Ramos (cell line): ENCODE results near the gene ERCC1.
"Not testable (repeated sequence)": the region's sequence is repeated elsewhere in the genome, so short reads cannot be mapped to it uniquely, and the experiment has no call there.

Experiments
- in situ Hi-C: fragments of 300-500 bp; cut with MboI; formaldehyde crosslinking; loops from one replicate; pipeline ENCODE4 v1.14.3; 2022; ENCODE audit warnings: low sequenced_read_pairs; ENCODE audit not compliant: unreplicated experiment

The ERCC1 gene

DNA sequence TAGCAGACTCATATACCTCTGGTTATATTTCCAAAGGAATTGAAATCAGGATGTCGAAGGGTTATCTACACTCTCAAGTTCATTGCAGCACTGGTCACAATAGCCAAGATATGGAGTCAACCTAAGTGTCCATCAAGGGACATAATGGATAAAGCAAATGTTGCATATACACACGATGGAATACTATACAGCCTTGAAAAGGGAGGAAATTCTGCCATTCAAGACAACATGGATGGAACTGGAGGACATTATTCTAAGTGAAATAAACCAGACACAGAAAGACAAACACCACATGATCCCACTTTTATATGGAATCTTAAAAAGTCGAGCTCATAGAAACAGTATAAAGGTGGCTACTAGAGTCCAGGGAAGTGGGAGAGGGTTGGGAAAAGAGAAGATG, 13.6 kb upstream of the ERCC1 start:
- in situ Hi-C loops: loop anchor here (10.0 kb wide), 1 partner anchor 127 kb away; no protein-coding TSS in a partner anchor

DNA sequence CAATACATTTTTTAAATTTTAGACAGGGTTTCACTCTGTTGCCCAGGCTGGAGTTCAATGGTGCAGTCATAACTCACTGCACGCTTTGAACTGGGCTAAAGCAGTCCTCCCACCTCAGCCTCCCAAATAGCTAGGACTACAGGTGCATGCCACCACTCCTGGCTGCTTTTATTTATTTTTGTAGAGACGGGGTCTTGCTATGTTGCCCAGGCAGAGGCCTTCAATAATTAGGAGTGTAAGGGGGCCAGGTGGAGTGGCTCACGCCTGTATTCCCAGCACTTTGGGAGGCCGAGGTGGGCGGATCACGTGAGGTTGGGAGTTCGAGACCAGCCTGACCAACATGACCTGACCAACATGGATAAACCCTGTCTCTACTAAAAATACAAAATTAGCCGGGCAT, 8.8 kb upstream of the ERCC1 start:
- in situ Hi-C loops: loop anchor here (10.0 kb wide), 1 partner anchor 132 kb away; no protein-coding TSS in a partner anchor

DNA sequence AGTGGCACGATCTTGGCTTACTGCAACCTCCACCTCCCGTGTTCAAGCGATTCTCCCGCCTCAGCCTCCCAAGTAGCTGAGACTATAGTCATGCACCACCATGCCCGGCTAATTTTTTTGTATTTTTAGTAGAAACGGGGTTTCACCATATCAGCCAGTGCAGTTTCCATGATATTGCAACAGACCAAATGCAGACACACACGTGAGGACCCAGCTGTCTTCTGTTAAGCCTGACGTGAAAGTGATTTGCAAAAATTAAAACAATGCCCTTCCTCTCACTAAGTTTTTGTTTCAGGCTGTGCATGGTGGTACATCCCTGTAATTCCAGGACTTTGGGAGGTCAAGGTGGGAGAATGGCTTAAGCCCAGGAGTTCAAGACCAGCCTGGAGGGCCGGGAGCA, 7.3 kb upstream of the ERCC1 start:
- in situ Hi-C loops: loop anchor here (10.0 kb wide), 1 partner anchor 134 kb away; no protein-coding TSS in a partner anchor

DNA sequence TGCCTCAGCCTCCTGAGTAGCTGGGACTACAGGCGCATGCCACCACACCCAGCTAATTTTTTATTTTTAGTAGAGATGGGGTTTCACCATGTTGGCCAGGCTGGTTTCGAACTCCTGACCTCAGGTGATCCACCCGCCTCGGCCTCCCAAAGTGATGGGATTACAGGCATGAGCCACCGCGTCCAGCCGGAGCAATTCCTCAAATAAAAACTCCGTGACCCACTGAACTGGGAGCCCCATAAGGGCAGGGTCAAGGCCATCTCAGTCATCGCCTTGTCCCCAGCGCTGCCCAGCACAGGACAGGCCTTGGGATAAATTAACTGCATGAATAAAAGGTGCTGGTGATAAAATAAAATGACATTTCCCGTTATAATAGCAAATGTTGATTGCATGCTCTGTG, 6.2 kb upstream of the ERCC1 start:
- in situ Hi-C loops: loop anchor here (10.0 kb wide), 1 partner anchor 135 kb away; no protein-coding TSS in a partner anchor

DNA sequence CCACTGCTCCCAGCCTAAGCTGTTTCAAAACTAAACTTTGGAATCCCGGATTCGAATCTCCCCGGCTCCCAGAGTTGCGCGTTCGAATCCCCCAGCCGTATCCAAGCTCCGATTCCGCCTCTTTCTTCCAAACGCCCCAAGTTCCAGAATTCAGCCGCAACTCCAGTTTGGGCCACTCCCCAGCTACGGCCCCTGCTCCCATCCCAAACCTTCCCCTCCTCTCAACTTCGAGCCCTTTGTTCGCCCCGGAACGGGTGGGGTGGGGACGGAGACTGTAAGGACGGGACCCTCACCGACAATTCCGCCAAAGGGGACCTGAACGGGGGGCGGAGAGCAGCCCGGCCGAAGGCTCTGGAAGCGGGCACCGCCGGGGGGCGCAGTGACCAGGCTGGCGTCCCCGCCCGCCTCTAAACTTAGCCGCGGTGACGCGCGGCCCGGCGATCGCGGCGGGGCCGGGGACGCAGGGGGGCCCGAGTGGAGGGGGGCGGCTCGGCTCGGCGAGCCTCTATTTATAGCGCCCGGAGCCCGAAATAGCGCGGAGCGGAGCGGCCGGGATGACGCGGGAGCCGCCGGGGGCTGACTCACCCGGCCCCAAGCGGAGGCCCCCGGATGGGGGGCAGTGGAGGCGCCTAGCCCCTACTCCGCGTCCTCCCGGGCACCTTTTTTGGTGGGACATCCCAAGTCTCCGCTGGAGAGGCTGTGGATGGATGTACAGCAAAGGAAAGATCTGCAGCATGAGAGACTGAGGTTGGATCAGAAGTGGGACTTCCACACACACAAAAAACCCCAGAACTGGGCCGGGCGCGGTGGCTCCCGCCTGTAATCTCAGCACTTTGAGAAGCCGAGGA, 4.9 kb upstream of the ERCC1 start:
- in situ Hi-C loops: no loop called here

DNA sequence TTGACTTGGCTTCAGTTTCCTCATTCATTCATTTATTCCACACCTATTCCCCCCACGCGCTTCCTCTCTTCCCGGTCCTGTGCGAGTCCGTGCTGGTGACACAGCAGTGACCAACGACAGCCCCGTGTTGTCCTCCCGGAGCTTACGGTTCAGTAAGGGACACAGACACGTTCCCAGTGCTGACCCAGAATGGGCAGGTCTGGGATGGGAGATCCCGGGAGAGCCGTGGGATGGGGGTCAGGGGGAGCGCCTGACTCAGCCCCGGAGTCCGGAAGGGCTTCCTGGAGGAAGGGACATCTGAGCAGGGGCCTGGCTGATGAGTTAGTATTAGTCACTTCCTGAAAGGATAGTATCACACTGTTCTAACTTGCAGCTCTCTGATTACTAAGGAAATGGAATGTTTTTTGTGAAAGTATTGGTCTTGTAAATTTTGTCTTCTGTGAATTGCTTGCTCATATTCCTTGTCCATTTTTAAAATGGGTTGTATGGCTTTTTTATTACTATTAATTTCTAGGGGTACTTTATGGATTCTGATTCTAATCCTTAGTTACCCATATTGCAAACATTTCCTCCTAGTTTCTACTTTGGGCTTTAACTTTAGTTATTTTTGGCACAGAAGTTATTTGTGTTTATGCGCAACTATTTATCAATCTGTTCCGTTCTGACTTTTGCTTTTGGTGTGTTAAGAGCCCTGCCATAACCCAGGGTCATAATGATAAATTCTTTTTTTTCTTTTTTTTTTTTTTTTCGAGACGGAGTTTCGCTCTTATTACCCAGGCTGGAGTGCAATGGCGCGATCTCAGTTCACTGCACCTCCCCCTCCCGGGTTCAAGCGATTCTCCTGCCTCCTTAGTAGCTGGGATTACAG, 708 bp upstream of the ERCC1 start:
- in situ Hi-C loops: no loop called here

DNA sequence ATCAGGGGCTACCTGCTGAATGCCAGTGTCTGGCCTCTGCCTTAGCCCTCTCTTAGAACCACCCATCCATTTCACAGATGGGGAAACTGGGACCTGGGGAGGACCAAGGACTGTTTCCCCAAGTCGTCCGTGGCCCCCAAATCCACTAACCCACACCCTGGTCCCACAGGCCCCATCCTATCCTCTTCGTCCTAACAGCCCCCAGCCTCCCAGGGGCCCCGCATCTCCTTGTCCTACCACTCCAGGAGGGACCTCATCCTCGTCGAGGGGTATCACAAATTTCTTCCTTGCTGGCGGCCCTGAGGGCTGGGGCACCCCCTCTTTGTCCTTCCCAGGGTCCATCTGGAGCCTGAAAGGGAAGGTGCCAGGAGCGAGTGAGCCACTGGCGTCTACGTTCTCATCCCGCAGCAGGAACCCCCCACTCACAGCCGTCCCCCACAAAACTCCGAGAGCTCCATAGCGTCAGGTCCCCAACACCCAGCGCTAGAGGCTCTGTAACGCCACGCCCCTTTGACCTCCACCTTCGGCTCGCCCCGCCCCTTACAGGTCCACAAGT, 606 bp downstream of the ERCC1 start:
- in situ Hi-C loops: no loop called here

DNA sequence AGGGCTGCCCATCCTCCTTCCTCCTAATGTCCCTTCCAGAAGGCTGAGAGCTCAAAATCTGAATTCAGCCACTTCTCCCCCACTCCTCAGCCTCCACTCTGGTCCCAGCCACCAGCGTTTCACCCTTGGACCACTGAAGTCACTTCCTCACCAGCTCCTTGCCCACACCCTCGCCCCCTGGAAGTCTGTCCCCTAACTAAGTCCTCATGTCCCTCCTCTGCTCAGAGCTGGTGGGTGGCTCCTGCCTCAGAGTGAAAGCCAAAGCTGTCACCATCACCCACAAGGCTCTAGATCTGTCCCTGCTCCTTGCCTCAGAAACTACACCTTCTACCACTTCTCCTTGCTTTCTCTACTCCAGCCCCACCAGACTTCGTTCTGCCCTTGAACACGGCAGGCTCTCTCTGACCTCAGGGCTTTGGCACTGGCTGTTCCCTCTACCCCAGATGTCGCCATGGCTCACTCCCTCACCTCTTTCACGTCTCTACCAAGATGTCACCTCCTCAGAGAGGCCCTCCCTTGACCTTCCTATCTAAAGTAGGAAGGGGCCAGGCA, 1.7 kb downstream of the ERCC1 start:
- in situ Hi-C loops: no loop called here

DNA sequence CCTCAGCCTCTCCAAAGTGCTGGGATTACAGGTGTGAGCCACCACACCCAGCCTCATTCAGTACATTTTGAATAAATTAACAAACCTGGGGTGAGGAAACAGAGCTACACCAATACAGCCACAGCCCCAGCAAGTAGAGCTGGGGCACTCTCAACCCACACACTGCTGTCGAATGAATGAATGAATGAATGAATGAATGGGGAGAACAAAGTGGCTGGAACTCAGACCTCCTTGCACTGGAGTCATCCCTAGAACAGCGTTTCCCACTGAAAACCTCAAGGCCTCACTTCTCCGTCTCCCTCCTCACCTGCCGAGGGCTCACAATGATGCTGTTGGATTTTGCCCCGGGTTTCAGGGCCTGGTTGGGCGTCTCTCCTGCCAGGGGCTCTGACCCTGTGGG, 2.8 kb downstream of the ERCC1 start:
- in situ Hi-C loops: no loop called here

DNA sequence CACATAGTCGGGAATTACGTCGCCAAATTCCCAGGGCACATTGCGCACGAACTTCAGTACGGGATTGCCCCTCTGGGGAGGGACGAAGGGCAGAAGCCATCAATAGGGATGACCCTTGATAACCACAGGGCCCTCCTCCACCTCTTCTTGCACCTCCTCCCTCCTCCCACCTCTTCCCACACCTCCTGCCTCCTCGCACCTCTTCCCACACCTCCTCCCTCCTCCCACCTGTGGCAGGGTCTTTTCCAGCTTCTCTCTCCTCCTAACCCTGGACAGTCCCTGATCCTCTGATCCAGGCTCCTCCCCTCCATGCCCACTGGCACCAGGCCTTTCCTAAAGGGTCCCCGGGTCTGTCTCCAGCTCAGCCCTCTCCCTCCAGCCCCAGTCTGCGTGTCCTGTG, 3.4 kb downstream of the ERCC1 start:
- in situ Hi-C loops: no loop called here

DNA sequence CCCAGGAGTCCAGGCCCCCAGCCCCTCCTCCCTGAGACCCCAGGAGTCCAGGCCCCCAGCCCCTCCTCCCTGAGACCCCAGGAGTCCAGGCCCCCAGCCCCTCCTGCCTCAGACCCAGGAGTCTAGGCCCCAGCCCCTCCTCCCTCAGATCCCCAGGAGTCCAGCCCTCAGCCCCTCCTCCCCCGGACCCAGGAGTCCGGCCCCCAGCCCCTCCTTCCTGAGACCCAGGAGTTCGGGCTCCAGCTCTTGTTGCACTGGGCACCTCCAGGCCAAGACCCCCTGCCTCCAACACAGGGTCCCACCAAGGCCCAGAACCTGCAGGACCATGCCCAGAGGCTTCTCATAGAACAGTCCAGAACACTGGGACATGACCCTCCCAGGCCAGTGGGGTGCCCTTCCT, 3.8 kb downstream of the ERCC1 start:
- in situ Hi-C loops: no loop called here

DNA sequence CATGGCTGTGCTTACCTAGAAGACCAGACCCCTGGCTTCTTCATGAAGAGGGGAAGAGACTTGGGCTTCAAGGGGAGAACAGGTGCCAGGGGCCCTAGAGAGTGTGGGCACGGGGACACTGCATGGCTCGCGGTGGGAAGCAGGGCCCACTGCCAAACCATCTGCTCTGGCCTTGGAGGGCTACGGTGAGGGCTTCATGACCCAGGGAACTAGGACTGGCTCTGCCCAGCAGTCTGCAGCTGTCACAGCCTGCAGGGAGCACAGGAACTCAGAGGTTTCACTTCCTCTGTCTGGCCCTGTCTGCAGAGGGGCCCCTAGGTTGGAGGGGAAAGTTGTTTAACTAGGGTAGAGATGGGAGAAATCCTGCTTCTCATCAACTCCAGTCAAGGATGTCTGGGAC, 4.3 kb downstream of the ERCC1 start:
- in situ Hi-C loops: no loop called here

DNA sequence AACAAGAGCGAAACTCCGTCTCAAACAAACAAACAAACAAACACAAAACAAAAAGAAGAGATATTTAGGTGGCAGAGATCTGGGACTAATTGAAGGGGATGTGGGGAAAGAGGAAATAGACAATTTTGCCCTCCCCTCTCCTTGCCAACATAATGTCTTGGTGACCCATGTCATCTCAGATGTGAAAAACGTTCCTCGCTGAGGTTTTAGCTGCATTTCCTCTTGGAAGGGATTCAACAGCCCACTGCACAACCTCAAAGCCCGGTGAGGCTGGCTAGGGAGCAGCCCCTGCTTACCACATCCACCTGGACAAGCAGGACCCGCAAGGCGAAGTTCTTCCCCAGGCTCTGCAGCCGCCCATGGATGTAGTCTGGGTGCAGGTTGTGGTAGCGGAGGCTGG, 4.9 kb downstream of the ERCC1 start:
- in situ Hi-C loops: no loop called here

DNA sequence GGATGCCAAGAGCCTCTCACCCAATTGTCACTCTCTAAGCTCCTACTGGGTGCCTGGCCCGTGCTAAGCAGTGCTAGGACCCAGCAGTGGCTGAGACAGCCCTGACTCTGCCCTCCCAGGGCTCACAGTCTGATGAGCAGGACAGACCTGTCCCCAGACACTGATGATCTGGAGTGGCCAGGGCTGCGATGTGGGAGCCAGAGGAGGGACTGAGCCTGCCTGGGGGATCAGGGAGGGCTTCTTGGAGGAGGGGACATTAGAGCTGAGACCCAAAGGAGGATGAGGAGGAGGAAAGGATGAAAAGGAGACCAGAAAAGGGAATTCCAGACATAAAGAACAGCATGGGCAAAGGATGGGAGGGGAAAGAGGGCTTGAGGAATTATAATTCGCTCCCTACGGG, 6.6 kb downstream of the ERCC1 start:
- in situ Hi-C loops: no loop called here

DNA sequence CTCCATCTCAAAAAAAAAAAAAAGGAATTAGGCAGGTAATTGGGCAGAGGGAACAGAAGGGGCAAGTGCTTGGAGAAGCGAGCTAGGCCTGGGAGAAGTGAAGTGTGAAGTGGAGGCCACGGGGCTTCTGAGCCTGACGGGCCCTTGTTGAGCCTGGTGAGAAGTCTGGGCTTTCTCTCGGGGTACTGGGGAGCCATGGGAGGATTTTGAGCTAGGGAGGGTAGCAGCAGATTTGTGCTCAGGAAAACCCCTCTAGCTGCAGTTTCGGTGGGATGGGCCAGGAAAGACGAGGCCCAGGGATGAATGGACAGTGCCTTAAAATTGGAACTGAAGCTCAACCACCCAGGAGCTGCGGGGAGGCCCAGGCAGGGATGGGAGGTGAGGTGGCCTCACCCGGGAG, 9.2 kb downstream of the ERCC1 start:
- in situ Hi-C loops: no loop called here

DNA sequence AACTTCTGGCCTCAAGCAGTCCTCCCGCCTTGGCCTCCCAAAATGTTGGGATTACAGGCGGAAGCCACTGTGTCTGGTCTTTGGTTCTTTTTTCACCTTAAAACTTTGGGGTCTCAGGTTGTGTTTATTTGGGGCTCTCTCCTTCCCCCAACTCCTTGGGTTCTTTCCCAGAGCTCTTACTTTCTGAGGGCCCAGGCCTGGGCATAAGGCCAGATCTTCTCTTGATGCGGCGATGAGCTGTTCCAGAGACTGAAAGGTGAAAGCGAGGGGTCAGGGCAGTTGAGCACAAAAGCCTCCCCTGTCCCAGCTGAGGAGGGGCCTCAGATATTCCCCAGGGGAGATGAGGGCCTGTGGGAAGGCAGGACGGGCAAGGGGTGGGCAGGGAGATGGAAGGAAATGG, 10.2 kb downstream of the ERCC1 start:
- in situ Hi-C loops: no loop called here

DNA sequence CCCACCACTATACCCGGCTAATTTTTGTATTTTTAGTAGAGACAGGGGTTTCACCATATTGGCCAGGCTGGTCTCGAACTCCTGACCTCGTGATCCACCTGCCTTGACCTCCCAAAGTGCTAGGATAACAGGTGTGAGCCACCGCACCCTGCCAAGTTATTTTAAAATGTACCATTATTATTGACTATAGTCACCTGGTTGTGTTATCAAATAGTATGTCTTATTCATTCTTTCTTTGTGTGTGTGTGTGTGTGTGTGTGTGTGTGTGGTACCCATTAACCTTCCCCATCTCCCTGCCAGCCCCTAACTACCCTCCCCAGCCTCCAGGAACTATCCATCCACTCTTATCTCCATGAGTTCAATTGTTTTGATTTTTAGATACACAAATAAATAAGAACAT, 13.4 kb downstream of the ERCC1 start:
- in situ Hi-C loops: not testable (repeated sequence)

DNA sequence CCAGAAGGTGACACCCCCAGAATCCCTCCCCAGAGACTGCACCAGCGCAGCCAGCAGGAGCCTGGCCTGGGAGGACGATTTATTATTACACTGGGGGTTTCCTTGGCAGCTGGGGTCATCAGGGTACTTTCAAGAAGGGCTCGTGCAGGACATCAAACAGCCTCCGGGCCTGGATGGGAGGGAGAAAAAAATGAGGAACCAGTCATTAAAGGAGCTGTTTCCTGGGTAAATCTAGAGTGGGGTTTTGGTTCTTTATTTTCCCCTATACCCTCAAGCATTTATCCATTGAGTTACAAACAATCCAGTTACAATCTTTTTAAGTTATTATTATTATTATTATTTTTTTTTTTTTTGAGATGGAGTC, 14.2 kb downstream of the ERCC1 start:
- in situ Hi-C loops: no loop called here

DNA sequence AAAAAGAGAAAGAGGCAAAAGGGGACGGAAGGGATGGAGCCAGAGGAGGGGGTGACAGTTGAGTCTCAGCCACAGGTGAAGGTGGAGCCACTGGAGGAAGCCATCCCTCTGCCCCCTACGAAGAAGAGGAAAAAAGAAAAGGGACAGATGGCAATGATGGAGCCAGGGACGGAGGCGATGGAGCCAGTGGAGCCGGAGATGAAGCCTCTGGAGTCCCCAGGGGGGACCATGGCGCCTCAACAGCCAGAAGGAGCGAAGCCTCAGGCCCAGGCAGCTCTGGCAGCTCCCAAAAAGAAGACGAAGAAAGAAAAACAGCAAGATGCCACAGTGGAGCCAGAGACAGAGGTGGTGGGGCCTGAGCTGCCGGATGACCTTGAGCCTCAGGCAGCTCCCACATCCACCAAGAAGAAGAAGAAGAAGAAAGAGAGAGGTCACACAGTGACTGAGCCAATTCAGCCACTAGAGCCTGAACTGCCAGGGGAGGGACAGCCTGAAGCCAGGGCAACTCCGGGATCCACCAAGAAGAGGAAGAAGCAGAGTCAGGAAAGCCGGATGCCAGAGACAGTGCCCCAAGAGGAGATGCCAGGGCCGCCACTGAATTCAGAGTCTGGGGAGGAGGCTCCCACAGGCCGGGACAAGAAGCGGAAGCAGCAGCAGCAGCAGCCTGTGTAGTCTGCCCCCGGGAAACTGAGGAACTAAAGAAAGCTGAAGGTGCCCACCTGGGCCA, 14.7 kb downstream of the ERCC1 start:
- in situ Hi-C loops: no loop called here

DNA sequence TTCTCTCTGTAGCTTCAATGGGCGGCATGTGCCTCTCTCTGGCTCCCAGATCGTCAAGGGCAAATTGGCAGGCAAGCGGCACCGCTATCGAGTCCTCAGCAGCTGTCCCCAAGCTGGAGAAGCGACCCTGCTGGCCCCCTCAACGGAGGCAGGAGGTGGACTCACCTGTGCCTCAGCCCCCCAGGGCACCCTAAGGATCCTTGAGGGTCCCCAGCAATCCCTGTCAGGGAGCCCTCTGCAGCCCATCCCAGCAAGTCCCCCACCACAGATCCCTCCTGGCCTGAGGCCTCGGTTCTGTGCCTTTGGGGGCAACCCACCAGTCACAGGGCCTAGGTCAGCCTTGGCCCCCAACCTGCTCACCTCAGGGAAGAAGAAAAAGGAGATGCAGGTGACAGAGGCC, 15.6 kb downstream of the ERCC1 start:
- in situ Hi-C loops: no loop called here
